IPS-NIHi7 (cell line): ENCODE measurements around the gene AGAP1.

Experiments
- DNase-seq: peaks from one replicate; pipeline ENCODE4 v3.0.0; 2012; ENCODE audit warnings: mixed read lengths; ENCODE audit errors: extremely low spot score

AGAP1 gene

DNA sequence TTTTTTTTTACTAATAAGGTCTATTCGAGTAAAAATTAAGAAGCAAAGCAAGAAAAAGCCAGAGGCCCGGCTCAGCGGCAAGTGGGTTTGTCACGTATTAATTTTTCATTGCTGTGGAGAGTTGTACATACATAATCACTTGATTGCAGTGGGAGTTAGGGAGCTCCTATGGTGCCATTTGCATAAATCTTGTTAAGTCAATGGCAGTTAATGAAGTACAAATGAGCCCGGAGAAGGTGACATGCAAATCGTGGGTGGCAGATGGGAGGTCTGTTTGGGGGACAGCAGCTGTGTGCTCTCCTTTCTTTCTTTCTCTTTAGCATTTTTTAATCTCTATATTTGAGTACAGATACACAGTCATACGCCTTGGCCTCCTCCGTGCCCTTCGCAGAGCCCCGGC lies 317.0 kb downstream of the AGAP1 start:
- DNase-seq = no peak

GRCh38 chr2:235811446-235812184 lies 317.8 kb downstream of the AGAP1 start:
- DNase-seq = no peak

GRCh38 chr2:235812185-235812665 lies 318.4 kb downstream of the AGAP1 start:
- no peak for DNase-seq

DNA sequence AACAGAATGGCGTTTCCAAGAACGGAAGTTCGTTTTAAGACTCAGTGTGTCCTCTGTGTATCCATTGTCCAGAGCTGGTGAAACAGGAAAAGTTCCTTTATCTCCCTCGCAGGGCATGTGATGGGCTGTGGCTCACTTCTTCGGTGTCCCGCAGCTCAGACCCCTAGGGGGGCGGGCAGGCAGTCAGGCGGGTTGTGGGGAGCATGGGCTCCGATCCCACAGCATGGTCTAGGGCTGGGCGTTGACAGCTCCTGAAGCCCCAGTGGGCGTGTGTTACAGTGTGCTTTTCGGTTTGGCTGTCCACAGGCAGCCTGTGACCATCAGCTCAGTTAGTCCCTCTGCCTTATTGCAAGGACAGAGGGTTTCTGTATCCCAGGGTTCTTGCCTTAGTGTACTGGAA lies 319.6 kb downstream of the AGAP1 start:
- no peak for DNase-seq

DNA sequence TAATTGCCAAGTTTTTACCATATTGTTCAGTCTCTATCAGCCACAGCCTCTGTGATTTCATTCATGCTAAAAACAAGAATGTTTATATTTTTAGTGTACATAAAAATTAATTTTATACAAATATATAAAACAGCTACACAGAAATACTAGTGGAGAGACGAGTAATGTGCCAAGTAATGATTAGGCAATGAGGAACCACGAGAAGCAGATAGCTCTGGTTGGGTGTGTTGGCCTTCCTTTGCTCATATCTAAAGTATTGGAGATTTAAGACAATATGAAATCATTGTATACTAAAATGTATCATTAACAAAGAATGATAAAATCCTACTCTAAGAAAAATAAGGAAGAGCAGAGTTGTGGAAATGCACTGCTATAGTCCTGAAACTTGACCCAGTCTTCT lies 326.7 kb downstream of the AGAP1 start:
- no peak for DNase-seq

- DNase-seq = no peak
Observed at GRCh38 chr2:235824331-235824730, 330.5 kb downstream of the AGAP1 start.

- DNase-seq = no peak
Observed at GRCh38 chr2:235825946-235826345, 332.1 kb downstream of the AGAP1 start.

DNA sequence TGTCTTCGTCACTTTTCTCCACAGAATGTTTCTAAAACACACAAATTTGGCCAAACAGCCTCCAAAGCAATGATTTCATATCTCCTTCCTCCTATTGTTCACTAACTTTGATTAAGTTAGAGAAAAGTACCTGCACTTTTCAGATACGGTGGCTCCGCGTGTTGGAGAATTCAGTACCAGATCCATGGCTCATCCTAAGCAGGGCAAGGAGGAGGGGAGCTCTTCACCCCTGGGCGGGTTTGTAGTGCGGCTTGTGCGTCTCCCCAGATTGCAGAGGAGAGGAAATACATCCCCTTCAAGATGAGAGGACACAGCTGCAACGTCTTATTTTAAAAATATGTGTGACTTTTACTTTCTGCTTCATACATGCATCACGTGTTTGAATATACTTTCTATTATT lies 333.0 kb downstream of the AGAP1 start:
- no peak for DNase-seq

DNA sequence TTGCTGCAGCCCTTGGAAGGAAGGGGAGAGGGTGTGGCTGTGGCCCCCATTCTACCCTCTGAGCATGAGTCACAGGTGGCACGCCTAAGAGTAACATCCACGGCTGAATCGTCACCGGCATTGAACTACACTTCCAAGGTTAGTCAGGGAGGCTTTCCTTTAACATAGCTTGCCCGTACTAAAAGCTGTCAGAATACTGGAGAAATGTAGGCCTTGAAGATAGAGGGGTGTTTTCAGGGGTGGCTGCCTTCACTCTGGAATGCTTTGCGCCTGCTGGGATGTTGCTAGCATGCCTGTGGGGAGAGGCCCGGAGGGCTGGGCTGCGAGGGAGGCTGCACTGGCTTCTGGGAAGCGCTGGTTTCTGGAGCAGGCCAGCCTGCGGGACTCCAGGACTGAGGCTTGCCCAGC lies 333.7 kb downstream of the AGAP1 start:
- no peak for DNase-seq

- no peak for DNase-seq
Observed at GRCh38 chr2:235829726-235830125, 335.9 kb downstream of the AGAP1 start.

GRCh38 chr2:235831755-235832154 lies 337.9 kb downstream of the AGAP1 start:
- DNase-seq = no peak

- DNase-seq = no peak
Observed at GRCh38 chr2:235832941-235833340, 339.1 kb downstream of the AGAP1 start.

- DNase-seq = no peak
Observed at GRCh38 chr2:235833971-235834620, 340.3 kb downstream of the AGAP1 start.

DNA sequence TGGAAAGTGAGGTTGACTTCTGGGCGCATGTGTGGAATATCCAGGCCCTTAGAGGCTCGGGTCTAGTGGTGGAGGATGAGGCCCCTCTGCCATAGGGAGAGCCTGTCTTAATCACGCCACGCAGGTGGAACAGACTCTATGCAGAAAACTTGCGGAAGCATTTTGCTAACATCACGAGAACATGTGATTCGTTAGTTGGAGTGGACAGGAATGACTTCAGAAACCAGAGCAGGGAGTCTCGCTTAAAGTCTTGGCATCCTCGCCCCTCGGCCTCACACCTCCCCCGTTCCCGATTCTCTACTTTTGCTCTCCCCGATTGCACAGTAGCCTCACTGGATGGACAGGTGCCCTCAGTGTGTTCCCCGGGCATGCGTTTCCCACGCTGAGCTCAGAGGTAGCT lies 340.9 kb downstream of the AGAP1 start:
- no peak for DNase-seq

GRCh38 chr2:235835810-235836209 lies 342.0 kb downstream of the AGAP1 start:
- DNase-seq = no peak

GRCh38 chr2:235836491-235836911 lies 342.7 kb downstream of the AGAP1 start:
- DNase-seq = no peak

GRCh38 chr2:235839226-235839625 lies 345.4 kb downstream of the AGAP1 start:
- DNase-seq = no peak

DNA sequence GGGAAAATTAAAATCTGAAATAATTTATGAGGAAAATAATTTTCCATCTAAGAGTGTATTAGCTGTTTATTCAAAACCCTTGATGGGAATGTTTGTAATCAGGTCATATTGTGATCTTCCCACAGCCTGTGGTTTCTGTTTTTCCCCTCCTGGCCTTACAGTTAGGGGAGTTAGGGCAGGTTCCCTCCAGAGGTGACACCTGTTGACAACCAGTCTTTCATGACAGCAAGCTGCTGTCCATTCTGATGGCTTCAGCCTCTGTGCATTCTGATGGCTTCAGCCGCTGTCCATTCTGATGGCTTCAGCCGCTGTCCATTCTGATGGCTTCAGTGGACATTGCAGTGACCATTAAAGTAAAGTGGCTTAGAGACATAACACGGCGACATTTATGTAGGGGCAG lies 346.1 kb downstream of the AGAP1 start:
- no peak for DNase-seq

- no peak for DNase-seq
Observed at GRCh38 chr2:235841863-235842262, 348.0 kb downstream of the AGAP1 start.

GRCh38 chr2:235842941-235843340 lies 349.1 kb downstream of the AGAP1 start:
- no peak for DNase-seq

DNA sequence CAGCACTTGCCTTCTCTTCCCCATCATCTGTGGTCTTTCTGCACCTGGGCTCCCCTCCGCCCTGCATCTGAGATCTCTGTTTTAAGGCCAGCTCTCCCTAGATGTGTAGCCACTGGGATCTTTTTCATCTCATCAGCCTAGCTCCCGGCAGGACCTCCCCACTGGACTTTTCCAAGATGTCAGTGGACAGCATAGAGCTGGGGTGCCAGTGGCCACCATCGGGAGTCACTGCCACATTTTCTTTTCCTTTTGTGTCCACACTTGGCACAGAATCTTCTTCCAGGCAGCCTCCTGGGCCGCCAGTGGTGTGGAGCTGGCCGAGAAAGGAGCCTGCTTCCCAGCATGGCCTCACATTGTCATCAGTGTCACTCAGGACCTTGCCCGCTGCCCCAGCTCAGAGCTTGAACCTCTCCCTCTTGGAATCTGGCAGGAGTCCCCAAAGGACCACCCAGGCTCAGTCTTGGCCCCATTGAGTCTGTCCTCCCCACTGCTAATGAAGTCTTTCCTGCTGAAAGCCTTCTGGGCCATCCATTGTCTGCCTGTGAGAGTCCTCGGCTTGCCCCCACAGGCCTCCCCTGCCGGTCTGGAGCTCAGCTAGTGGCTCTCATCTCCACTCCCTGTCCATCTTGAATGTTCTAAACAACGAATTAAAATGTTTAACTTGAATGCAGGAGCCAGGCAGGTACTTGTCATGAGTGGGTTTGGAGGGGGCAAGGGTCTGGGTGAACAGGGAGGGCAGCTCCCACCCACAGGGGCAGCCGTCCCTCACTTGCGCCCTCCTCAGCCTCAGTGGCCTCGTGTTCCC lies 349.9 kb downstream of the AGAP1 start:
- no peak for DNase-seq

- no peak for DNase-seq
Observed at GRCh38 chr2:235844561-235844960, 350.7 kb downstream of the AGAP1 start.

DNA sequence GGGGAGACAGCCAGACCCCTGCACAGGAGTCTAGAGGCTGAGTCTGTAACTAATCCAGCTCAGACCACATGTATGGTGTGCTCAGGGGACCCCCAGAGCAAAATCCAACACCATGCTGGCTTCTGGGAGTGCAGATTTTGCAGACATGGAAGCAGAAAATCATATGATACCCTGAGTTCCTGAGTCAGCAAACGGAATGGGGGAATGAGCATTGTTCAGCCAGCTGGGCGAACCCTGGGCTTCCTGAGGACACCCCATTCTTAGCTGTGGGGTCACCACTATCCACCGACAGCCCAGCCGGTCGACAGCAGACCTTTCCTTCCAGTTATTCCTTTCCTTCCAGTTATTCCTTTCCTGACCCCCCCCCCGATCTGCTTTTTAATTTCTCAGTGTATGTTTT lies 351.4 kb downstream of the AGAP1 start:
- DNase-seq = no peak
